Liver (tissue), 9 donors: ENCODE results near the gene INTS12. TPM values are rescaled to one million over a fixed set of nuclear protein-coding genes. Genes with fewer than 3 reads are reported as not detected.

Source experiments
- DNase-seq: peaks from one replicate; pipeline ENCODE4 v3.0.0-alpha.2; 2017; ENCODE audit warnings: low spot score
- H3K27ac ChIP-seq, 2 donors: one replicate each; pipeline ENCODE4 v1.7.0; 2013; ENCODE audit warnings: inconsistent platforms in 2 of 2, low read length in 2 of 2, control low read depth in 1 of 2, low read depth in 1 of 2, mild to moderate bottlenecking in 1 of 2
- H3K27me3 ChIP-seq, 4 donors: one replicate each; pipeline versions ENCODE4 v1.6.1 to v1.7.0; 2013; ENCODE audit warnings: low read length in 3 of 4, inconsistent platforms in 1 of 4, mild to moderate bottlenecking in 1 of 4, moderate library complexity in 1 of 4; ENCODE audit not compliant: control insufficient read depth in 4 of 4, insufficient read depth in 4 of 4
- H3K36me3 ChIP-seq, 4 donors: one replicate each; pipeline versions ENCODE4 v1.6.1 to v1.7.0; 2013; ENCODE audit warnings: low read length in 3 of 4, mild to moderate bottlenecking in 3 of 4, low read depth in 1 of 4, moderate library complexity in 1 of 4; ENCODE audit not compliant: control insufficient read depth in 4 of 4, insufficient read depth in 3 of 4
- H3K4me1 ChIP-seq, 4 donors: one replicate each; pipeline versions ENCODE4 v1.6.1 to v1.7.0; 2013; ENCODE audit warnings: low read length in 3 of 4, mild to moderate bottlenecking in 3 of 4, moderate library complexity in 1 of 4; ENCODE audit not compliant: control insufficient read depth in 4 of 4, insufficient read depth in 4 of 4
- H3K4me3 ChIP-seq, 3 donors: one replicate each; pipeline versions ENCODE4 v1.6.1 to v1.7.0; 2013; ENCODE audit warnings: low read length in 3 of 3, control low read depth in 1 of 3, low read depth in 1 of 3, mild to moderate bottlenecking in 1 of 3
- H3K9ac ChIP-seq, 2 donors: one replicate each; pipeline ENCODE4 v1.7.0; 2013; ENCODE audit warnings: low read length in 2 of 2, mild to moderate bottlenecking in 2 of 2, moderate library complexity in 2 of 2, control low read depth in 1 of 2, low read depth in 1 of 2
- H3K9me3 ChIP-seq, 4 donors: one replicate each; pipeline versions ENCODE4 v1.6.1 to v1.7.0; 2013; ENCODE audit warnings: low read length in 3 of 4; ENCODE audit not compliant: control insufficient read depth in 4 of 4
- EGR1 ChIP-seq, 2 donors: IDR thresholded peaks; 2 replicates each; pipeline ENCODE4 v1.6.1; 2016 to 2018; ENCODE audit warnings: antibody characterized with exemption in 2 of 2, low read depth in 2 of 2
- FOXA2 ChIP-seq: IDR thresholded peaks from 2 replicates; pipeline ENCODE4 v1.6.1; 2016; ENCODE audit warnings: antibody characterized with exemption
- GABPA ChIP-seq, 2 donors: IDR thresholded peaks in 1 of 2; conservative IDR thresholded peaks in 1 of 2; 2 replicates each; pipeline ENCODE4 v1.6.1; 2016; ENCODE audit warnings: antibody characterized with exemption in 2 of 2, mild to moderate bottlenecking in 1 of 2, moderate library complexity in 1 of 2
- HNF4A ChIP-seq, 2 donors: conservative IDR thresholded peaks; 2 replicates each; pipeline ENCODE4 v1.6.1; 2016; ENCODE audit warnings: antibody characterized with exemption in 2 of 2, mild to moderate bottlenecking in 2 of 2
- HNF4G ChIP-seq: IDR thresholded peaks from 2 replicates; pipeline ENCODE4 v1.6.1; 2016; ENCODE audit warnings: antibody characterized with exemption
- JUND ChIP-seq, 2 donors: IDR thresholded peaks; 2 replicates each; pipeline ENCODE4 v1.6.1; 2016; ENCODE audit warnings: antibody characterized with exemption in 2 of 2
- RAD21 ChIP-seq, 2 donors: IDR thresholded peaks; 2 replicates each; pipeline ENCODE4 v1.6.1; 2016; ENCODE audit warnings: antibody characterized with exemption in 2 of 2, mild to moderate bottlenecking in 2 of 2
- RXRA ChIP-seq, 2 donors: IDR thresholded peaks; 2 replicates each; pipeline ENCODE4 v1.6.1; 2017 to 2018; ENCODE audit warnings: antibody characterized with exemption in 2 of 2, mild to moderate bottlenecking in 1 of 2
- SP1 ChIP-seq: IDR thresholded peaks from 2 replicates; pipeline ENCODE4 v1.6.1; 2018; ENCODE audit warnings: antibody characterized with exemption, mild to moderate bottlenecking
- TAF1 ChIP-seq: conservative IDR thresholded peaks from 2 replicates; pipeline ENCODE4 v1.6.1; 2016; ENCODE audit warnings: antibody characterized with exemption, mild to moderate bottlenecking
- WGBS: extraction: QIAGEN DNeasy Blood & Tissue Kit; methylation state at CpG from one replicate; pipeline ENCODE4 v1.1.7; 2013; 5-methylcytosine and 5-hydroxymethylcytosine counted together
- polyA plus RNA-seq, 2 donors: library from polyadenylated mRNA; stranded (reverse) in 1 of 2; unstranded in 1 of 2; fragments of 200-250 nt in 1 of 2; fragments of >200 nt in 1 of 2; fragmentation: Nextera tagmentation in 1 of 2; extraction: Ambion mirVana in 1 of 2; gene quantifications; one replicate each; pipeline versions ENCODE4 v1.2.1 to v1.2.3, GENCODE V29; 2013 to 2015
- total RNA-seq, 2 donors: library from RNA; depleted of rRNA; stranded (reverse); fragments of >200 nt; gene quantifications; one replicate each; pipeline ENCODE4 v1.2.3, GENCODE V29; 2014
- TF ChIP-seq, protein P1 (sequence below): IDR thresholded peaks from 2 replicates; pipeline ENCODE4 v1.6.1; 2016; ENCODE audit warnings: antibody characterized with exemption
- TF ChIP-seq, protein P2 (sequence below): IDR thresholded peaks from 2 replicates; pipeline ENCODE4 v1.6.1; 2016; ENCODE audit warnings: antibody characterized with exemption
- TF ChIP-seq, protein P3 (sequence below): IDR thresholded peaks from 2 replicates; pipeline ENCODE4 v1.6.1; 2016; ENCODE audit warnings: antibody characterized with exemption, mild to moderate bottlenecking
- TF ChIP-seq, protein P4 (sequence below): IDR thresholded peaks from 2 replicates; pipeline ENCODE4 v1.6.1; 2016; ENCODE audit warnings: antibody characterized with exemption
- TF ChIP-seq, protein P5 (sequence below): fragments of 150-350 bp; IDR thresholded peaks from 2 replicates; pipeline ENCODE4 v1.5.1; 2017; ENCODE audit warnings: improper control_type of control experiment, low read depth, low read length; ENCODE audit not compliant: missing input control
- donor health status: healthy.
- donor health status: healthy.
- donor health status: healthy.
- donor health status: healthy.
- donor health status: healthy.

Gene INTS12
- total and polyA plus RNA-seq, 4 donors = 9.4 to 16.4 (median 13.5) TPM

DNA sequence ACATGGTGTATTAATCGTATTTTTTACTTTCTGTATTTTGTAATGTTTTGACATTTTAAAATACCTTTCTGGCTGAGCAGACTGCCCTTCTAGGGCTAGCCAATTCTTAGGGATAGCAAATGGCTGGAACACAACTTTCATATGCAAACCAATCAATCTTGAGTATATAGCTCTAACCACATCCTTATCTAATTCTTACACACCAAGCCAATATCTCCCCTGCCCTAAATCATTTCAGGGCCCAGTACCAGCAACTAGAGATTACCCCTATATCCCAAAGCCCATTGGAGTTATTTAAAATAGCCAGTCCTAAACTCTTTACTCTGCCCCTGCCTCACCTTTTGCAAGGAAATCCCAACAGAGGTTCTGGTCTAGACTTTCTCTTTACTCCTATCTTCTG is 58.3 kb downstream of the INTS12 start:
- Histone ChIP-seq H3K27me3 (no peaks in the 10 kb centered on the region), H3K4me1 (no peaks in the 10 kb centered on the region), H3K27ac (no peak overlapping the region), H3K4me3 (no peak overlapping the region), H3K9ac (no peak overlapping the region), H3K36me3 (no peaks in the 10 kb centered on the region), H3K9me3 (no peaks in the 10 kb centered on the region)
- WGBS = 83% methylated on average over 1 of the region's 1 CpG
- DNase-seq = no peak
- TF ChIP-seq, protein P1, sequence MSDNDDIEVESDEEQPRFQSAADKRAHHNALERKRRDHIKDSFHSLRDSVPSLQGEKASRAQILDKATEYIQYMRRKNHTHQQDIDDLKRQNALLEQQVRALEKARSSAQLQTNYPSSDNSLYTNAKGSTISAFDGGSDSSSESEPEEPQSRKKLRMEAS = no peak
- TF ChIP-seq TAF1 (no peak), RAD21 (IDR thresholded peaks at IDR 0.05) (no peak), RXRA (IDR thresholded peaks at IDR 0.05) (no peak), HNF4G (no peak), EGR1 (IDR thresholded peaks at IDR 0.05; ENCODE audit: low read depth in 2 of 2) (no peak), SP1 (no peak), FOXA2 (no peak), GABPA (IDR thresholded peaks at IDR 0.05 in 1 of 2, conservative IDR thresholded peaks at IDR 0.05 in 1 of 2) (no peak)
- TF ChIP-seq, protein P2, sequence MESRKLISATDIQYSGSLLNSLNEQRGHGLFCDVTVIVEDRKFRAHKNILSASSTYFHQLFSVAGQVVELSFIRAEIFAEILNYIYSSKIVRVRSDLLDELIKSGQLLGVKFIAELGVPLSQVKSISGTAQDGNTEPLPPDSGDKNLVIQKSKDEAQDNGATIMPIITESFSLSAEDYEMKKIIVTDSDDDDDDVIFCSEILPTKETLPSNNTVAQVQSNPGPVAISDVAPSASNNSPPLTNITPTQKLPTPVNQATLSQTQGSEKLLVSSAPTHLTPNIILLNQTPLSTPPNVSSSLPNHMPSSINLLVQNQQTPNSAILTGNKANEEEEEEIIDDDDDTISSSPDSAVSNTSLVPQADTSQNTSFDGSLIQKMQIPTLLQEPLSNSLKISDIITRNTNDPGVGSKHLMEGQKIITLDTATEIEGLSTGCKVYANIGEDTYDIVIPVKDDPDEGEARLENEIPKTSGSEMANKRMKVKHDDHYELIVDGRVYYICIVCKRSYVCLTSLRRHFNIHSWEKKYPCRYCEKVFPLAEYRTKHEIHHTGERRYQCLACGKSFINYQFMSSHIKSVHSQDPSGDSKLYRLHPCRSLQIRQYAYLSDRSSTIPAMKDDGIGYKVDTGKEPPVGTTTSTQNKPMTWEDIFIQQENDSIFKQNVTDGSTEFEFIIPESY = no peak
- TF ChIP-seq, protein P3, sequence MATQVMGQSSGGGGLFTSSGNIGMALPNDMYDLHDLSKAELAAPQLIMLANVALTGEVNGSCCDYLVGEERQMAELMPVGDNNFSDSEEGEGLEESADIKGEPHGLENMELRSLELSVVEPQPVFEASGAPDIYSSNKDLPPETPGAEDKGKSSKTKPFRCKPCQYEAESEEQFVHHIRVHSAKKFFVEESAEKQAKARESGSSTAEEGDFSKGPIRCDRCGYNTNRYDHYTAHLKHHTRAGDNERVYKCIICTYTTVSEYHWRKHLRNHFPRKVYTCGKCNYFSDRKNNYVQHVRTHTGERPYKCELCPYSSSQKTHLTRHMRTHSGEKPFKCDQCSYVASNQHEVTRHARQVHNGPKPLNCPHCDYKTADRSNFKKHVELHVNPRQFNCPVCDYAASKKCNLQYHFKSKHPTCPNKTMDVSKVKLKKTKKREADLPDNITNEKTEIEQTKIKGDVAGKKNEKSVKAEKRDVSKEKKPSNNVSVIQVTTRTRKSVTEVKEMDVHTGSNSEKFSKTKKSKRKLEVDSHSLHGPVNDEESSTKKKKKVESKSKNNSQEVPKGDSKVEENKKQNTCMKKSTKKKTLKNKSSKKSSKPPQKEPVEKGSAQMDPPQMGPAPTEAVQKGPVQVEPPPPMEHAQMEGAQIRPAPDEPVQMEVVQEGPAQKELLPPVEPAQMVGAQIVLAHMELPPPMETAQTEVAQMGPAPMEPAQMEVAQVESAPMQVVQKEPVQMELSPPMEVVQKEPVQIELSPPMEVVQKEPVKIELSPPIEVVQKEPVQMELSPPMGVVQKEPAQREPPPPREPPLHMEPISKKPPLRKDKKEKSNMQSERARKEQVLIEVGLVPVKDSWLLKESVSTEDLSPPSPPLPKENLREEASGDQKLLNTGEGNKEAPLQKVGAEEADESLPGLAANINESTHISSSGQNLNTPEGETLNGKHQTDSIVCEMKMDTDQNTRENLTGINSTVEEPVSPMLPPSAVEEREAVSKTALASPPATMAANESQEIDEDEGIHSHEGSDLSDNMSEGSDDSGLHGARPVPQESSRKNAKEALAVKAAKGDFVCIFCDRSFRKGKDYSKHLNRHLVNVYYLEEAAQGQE = no peak

DNA sequence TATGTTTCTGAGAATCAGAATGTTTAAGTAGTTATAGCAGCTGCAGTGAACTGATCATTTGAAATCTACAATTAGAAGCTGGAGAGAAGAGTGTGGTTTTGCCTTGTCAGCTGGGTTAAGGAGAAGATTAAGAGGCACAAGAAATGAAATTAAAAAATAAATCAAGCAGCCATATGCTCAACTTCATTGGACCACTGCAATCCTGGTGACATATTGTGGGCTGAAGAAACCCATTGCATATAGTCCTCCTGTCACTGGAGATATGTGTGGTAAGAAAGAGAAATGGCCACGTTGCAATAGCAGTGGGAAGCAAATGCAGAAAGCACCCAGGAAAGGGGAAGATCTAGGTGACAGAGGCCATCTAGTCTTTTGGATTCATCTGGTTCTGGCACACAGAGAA is 63.0 kb downstream of the INTS12 start:
- no peak overlapping the region for H3K4me3 ChIP-seq
- no peaks in the 10 kb centered on the region for H3K9me3 ChIP-seq
- H3K27me3 ChIP-seq = no peaks in the 10 kb centered on the region
- H3K36me3 ChIP-seq = no peaks in the 10 kb centered on the region
- H3K4me1 ChIP-seq = no peaks in the 10 kb centered on the region
- WGBS = 62% methylated on average over 1 of the region's 1 CpG
- no peak overlapping the region for H3K27ac ChIP-seq
- TF ChIP-seq EGR1 (IDR thresholded peaks at IDR 0.05; ENCODE audit: low read depth in 2 of 2) (no peak), SP1 (no peak), JUND (IDR thresholded peaks at IDR 0.05) (no peak), HNF4A (conservative IDR thresholded peaks at IDR 0.05) (no peak), RXRA (IDR thresholded peaks at IDR 0.05) (no peak)
- TF ChIP-seq, protein P3 = no peak
- TF ChIP-seq, protein P4, sequence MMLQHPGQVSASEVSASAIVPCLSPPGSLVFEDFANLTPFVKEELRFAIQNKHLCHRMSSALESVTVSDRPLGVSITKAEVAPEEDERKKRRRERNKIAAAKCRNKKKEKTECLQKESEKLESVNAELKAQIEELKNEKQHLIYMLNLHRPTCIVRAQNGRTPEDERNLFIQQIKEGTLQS = no peak
- TF ChIP-seq, protein P5, sequence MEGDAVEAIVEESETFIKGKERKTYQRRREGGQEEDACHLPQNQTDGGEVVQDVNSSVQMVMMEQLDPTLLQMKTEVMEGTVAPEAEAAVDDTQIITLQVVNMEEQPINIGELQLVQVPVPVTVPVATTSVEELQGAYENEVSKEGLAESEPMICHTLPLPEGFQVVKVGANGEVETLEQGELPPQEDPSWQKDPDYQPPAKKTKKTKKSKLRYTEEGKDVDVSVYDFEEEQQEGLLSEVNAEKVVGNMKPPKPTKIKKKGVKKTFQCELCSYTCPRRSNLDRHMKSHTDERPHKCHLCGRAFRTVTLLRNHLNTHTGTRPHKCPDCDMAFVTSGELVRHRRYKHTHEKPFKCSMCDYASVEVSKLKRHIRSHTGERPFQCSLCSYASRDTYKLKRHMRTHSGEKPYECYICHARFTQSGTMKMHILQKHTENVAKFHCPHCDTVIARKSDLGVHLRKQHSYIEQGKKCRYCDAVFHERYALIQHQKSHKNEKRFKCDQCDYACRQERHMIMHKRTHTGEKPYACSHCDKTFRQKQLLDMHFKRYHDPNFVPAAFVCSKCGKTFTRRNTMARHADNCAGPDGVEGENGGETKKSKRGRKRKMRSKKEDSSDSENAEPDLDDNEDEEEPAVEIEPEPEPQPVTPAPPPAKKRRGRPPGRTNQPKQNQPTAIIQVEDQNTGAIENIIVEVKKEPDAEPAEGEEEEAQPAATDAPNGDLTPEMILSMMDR = no peak
- TF ChIP-seq, protein P2 = no peak
- TF ChIP-seq, protein P1 = no peak
- no peak overlapping the region for H3K9ac ChIP-seq
- no peak for DNase-seq
